NCI-H187 (cell line): ENCODE results near the gene EMSY.
"Not testable (repeated sequence)": the region's sequence is repeated elsewhere in the genome, so short reads cannot be mapped to it uniquely, and the experiment has no call there.

Source experiments
- DNase-seq, 2 experiments: peaks; one replicate each; lab custom pipeline; 2025; lab: John Stamatoyannopoulos, UW

The EMSY gene

GRCh38 chr11:76444384-76445120, at the start of gene EMSY:
EMSY (plus strand) TSS chr11:76445018; CDS start chr11:76446939, 1,921 bp downstream.
- DNase-seq = peak; percentile 99

- DNase-seq = no peak
Measured at GRCh38 chr11:76395296-76395695, 49.5 kb upstream of the EMSY start.

- DNase-seq = no peak
Measured at GRCh38 chr11:76397383-76397782, 47.4 kb upstream of the EMSY start.

- no peak for DNase-seq
Measured at GRCh38 chr11:76400967-76401366, 43.9 kb upstream of the EMSY start.

- not testable (repeated sequence) for DNase-seq
Measured at GRCh38 chr11:76401484-76401883, 43.3 kb upstream of the EMSY start.

- no peak for DNase-seq
Measured at GRCh38 chr11:76406359-76406758, 38.5 kb upstream of the EMSY start.

- DNase-seq = no peak
Measured at GRCh38 chr11:76408171-76408965, 36.5 kb upstream of the EMSY start.

GRCh38 chr11:76410851-76411357, 33.9 kb upstream of the EMSY start:
- peak; percentile 28 to 73 for DNase-seq

GRCh38 chr11:76415073-76415472, 29.7 kb upstream of the EMSY start:
- no peak for DNase-seq

GRCh38 chr11:76419896-76420295, 24.9 kb upstream of the EMSY start:
- DNase-seq = no peak

GRCh38 chr11:76424379-76424778, 20.4 kb upstream of the EMSY start:
- DNase-seq = no peak

- no peak for DNase-seq
Measured at GRCh38 chr11:76424891-76425290, 19.9 kb upstream of the EMSY start.

GRCh38 chr11:76426660-76427059, 18.2 kb upstream of the EMSY start:
- DNase-seq = no peak

GRCh38 chr11:76436020-76436419, 8.8 kb upstream of the EMSY start:
- no peak for DNase-seq

GRCh38 chr11:76443268-76443980, 1.4 kb upstream of the EMSY start:
- no peak for DNase-seq

GRCh38 chr11:76444065-76444383, 794 bp upstream of the EMSY start:
- DNase-seq = no peak

- peak; percentile 32 to 73 for DNase-seq
Measured at GRCh38 chr11:76445121-76446084, 585 bp downstream of the EMSY start.

GRCh38 chr11:76448506-76448905, 3.7 kb downstream of the EMSY start:
- DNase-seq = no peak

GRCh38 chr11:76453248-76453647, 8.4 kb downstream of the EMSY start:
- DNase-seq = no peak

- DNase-seq = no peak
Measured at GRCh38 chr11:76455331-76455730, 10.5 kb downstream of the EMSY start.

GRCh38 chr11:76455931-76456330, 11.1 kb downstream of the EMSY start:
- no peak for DNase-seq
